Stimulated activated effector memory CD8-positive, alpha-beta T cell treated with anti-CD3 and anti-CD28 coated beads, Interleukin-12 subunit alpha, Interleukin-12 subunit beta, amount 100 ng/mL, for 72 hours (primary cell): Measurements from ENCODE around the gene OVCA2.

Experiments
- ATAC-seq: fragments of 150-1000 bp; cut with Tn5 transposase; 2 replicates; pipeline ENCODE4 v1.10.0; 2021
- DNase-seq, 2 donors: peaks; one replicate each; pipeline ENCODE4 v3.0.0; 2021 to 2022; ENCODE audit warnings: low spot score in 2 of 2
- H3K27ac Mint-ChIP-seq: one replicate; pipeline ENCODE4 v1.8.0; 2022; ENCODE audit warnings: mild to moderate bottlenecking, mixed read lengths
- H3K36me3 Mint-ChIP-seq: one replicate; pipeline ENCODE4 v1.8.0; 2022; ENCODE audit warnings: mild to moderate bottlenecking, mixed read lengths
- H3K4me1 Mint-ChIP-seq: one replicate; pipeline ENCODE4 v1.8.0; 2022; ENCODE audit warnings: mixed read lengths
- H3K4me3 Mint-ChIP-seq: one replicate; pipeline ENCODE4 v1.8.0; 2022; ENCODE audit warnings: mild to moderate bottlenecking, mixed read lengths
- H3K9me3 Mint-ChIP-seq: one replicate; pipeline ENCODE4 v1.8.0; 2022; ENCODE audit warnings: mixed read lengths

The OVCA2 gene

DNA sequence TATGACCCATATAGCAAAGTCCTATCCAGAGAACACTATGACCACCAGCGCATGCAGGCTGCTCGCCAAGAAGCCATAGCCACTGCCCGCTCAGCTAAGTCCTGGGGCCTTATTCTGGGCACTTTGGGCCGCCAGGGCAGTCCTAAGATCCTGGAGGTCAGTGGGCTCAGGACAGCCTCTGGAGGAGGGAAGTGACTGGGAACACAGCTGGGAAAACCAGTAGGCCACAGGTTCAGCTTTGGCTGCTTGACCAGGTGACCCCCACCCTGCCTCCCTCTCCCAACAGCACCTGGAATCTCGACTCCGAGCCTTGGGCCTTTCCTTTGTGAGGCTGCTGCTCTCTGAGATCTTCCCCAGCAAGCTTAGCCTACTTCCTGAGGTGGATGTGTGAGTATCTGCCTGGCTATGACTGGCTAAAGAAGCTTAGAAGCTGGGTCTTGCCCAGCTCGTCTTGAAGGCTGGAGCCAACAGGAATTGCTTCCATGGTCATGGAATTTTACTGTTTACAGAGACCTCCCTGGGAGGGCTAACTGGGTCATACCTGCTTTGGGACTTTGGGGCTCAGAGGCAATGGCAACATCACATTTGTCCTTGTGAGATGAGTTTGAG lies 1.5 kb upstream of the OVCA2 start:
- no peak overlapping the region for H3K27ac Mint-ChIP-seq
- H3K9me3 Mint-ChIP-seq: no peaks in the 10 kb centered on the region
- peaks cover 29% of the 10 kb centered on the region for H3K4me1 Mint-ChIP-seq
- DNase-seq (no peak), ATAC-seq (no peak)
- peaks cover 79% of the 10 kb centered on the region for H3K36me3 Mint-ChIP-seq
- peak overlapping the region; percentile 96 for H3K4me3 Mint-ChIP-seq

DNA sequence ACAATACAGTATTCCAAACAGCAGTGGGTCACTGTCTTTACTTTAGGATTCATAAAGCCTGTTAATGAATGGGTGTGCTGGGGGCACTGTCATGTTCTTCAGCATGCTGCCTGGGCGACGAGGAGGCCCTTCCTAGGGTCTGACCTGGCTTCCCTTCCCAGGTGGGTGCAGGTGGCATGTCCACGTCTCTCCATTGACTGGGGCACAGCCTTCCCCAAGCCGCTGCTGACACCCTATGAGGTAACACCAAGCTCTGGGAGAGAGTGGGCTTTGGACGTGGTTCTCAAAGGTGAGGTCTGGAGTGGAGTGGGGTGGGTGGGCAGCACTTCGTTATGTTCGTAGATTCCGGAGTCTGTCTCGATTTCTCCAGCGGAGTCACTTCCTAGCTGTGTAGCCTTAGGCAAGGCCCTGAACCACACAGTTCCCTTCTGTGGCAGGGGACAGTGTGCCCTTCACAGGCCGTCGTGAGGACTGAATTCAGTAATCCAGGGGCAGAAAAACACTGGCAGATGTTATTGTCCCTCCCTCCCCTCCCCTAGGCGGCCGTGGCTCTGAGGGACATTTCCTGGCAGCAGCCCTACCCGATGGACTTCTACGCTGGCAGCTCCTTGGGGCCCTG lies 771 bp upstream of the OVCA2 start:
- ATAC-seq (no peak), DNase-seq (no peak)
- Mint-ChIP-seq H3K9me3 (no peaks in the 10 kb centered on the region), H3K27ac (peak overlapping the region; percentile 97), H3K4me3 (peak overlapping the region; percentile 96), H3K4me1 (peaks cover 29% of the 10 kb centered on the region), H3K36me3 (peaks cover 80% of the 10 kb centered on the region)

DNA sequence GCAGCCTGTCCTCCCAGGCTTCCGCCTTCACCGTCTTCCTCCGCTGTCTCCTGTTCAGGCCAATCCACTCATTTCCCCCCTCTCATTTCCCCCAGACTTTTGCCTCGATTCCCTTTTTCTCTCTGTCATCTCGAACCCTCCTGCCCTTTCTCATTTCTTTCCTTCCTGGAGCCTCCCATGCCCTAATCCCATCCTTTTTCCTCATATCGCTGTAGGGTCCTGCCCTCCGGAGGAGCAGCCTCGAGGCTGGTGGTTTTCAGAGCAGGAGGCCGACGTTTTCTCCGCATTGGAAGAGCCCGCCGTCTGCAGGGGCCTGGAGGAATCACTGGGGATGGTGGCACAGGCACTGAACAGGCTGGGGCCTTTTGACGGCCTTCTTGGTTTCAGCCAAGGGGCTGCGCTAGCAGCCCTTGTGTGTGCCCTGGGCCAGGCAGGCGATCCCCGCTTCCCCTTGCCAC lies 597 bp downstream of the OVCA2 start:
- H3K27ac Mint-ChIP-seq: peak overlapping the region; percentile 97
- H3K36me3 Mint-ChIP-seq: peaks cover 69% of the 10 kb centered on the region
- no peak for ATAC-seq
- H3K4me1 Mint-ChIP-seq: peaks cover 29% of the 10 kb centered on the region
- no peaks in the 10 kb centered on the region for H3K9me3 Mint-ChIP-seq
- H3K4me3 Mint-ChIP-seq: peak overlapping the region; percentile 96
- no peak for DNase-seq

DNA sequence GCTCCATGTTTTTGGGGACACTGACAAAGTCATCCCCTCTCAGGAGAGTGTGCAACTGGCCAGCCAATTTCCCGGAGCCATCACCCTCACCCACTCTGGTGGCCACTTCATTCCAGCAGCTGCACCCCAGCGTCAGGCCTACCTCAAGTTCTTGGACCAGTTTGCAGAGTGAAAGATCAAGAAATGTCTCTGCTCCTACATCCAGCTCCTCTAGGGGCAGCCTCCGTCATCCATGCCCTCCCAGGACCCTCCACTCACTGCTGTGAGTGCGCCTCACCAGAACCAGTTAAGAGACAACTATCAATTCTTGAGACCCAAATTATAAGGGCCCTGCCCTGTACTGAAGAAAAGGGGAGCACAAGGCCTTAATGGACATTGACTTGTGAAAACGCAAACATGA lies 1.1 kb downstream of the OVCA2 start:
- peak overlapping the region; percentile 96 for H3K4me3 Mint-ChIP-seq
- H3K9me3 Mint-ChIP-seq: no peaks in the 10 kb centered on the region
- peak overlapping the region; percentile 97 for H3K27ac Mint-ChIP-seq
- DNase-seq (no peak), ATAC-seq (no peak)
- peaks cover 30% of the 10 kb centered on the region for H3K4me1 Mint-ChIP-seq
- H3K36me3 Mint-ChIP-seq: peaks cover 63% of the 10 kb centered on the region

DNA sequence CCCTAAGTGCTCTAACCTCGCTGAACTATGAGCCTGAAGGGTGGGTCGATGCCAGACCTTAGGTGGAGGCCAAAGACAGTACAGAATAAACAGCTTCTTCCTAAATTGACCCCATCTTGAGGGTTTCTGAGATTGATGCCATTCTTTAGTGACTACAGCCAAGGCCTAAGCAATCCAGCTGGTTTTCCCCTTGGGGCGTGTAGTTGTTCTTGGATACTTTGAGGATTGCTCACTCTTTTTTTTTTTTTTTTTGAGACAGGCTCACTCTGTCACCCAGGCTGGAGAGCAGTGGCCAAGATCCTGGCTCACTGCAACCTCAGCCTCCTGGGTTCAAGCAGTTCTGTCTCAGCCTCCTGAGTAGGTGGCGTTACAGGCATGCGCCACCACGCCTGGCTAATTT lies 2.0 kb downstream of the OVCA2 start:
- Mint-ChIP-seq H3K27ac (peak overlapping the region; percentile 97), H3K4me3 (peak overlapping the region; percentile 96), H3K36me3 (peaks cover 55% of the 10 kb centered on the region), H3K4me1 (peaks cover 35% of the 10 kb centered on the region), H3K9me3 (no peaks in the 10 kb centered on the region)
- DNase-seq (no peak), ATAC-seq (no peak)

DNA sequence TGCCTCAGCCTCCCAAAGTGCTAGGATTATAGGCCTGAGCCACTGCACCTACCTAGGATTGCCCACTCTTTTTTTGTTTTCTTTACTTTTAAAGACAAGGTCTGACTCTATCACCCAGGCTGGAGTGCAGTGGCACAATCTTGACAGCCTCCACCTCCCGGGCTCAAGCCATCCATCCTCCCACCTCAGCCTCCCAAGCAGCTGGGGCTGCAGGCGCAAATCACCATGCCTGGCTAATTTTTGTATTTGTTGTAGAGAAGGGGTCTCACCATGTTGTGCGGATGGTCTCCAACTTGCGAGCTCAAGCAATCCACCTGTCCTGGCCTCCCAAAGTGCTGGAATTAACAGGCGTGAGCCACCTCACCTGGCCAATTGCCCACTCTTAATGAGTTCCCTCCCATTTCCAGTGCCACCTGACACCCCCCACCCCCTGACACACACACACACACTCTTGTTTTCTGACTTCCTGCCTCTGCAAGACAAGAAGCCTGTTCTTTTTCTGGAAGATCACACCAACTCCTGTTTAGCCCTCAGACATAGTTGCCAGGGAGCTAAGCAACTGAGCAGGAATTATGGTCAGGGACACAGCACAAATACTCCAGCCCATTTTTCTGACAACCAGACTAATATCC lies 2.6 kb downstream of the OVCA2 start:
- ATAC-seq: no peak
- Mint-ChIP-seq H3K27ac (peak overlapping the region; percentile 97), H3K4me3 (no peak overlapping the region)

DNA sequence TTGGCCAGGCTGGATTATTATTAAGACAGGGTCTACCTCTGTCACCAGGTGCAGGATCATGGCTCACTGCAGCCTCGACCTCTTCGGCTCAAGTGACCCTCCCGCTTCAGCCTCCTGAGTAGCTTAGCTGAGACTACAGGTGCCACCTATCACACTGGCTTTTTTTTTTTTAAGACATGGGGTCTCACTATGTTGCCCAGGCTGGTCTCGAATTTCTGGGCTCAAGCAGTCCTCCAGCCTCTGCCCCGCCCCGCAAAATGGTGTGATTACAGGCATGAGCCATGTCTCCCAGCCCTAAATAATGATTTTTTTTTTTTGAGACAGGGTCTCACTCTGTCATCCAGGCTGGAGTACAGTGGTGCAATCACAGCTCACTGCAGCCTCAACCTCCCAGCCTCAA lies 5.8 kb downstream of the OVCA2 start:
- H3K4me3 Mint-ChIP-seq: no peak overlapping the region
- no peaks in the 10 kb centered on the region for H3K9me3 Mint-ChIP-seq
- H3K4me1 Mint-ChIP-seq: peaks cover 41% of the 10 kb centered on the region
- H3K27ac Mint-ChIP-seq: no peak overlapping the region
- DNase-seq (no peak), ATAC-seq (no peak)
- H3K36me3 Mint-ChIP-seq: peaks cover 36% of the 10 kb centered on the region

More for the DNA sequence above, 2.6 kb downstream of the OVCA2 start:
- Mint-ChIP-seq H3K4me1 (peaks cover 41% of the 10 kb centered on the region), H3K36me3 (peaks cover 53% of the 10 kb centered on the region), H3K9me3 (no peaks in the 10 kb centered on the region)
- DNase-seq: no peak

DNA sequence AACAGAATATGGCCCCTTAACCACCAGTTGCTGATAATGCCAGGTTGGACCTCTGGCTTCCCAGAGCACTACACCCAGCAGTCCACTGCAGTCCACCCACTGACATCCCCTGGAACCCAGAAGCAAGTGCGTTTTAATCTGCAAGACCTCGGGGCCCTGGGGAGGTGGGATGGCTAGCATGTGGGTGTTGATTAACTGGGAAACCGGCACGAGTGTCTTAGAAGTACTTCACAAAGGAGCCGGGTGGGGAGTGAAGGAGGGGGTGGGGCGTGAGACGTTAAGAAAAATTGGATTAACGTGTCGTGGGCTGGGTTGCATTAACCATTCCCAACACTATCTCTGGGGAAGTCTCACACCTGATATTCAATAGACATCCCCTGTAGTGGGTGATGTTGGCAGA lies 7.0 kb downstream of the OVCA2 start:
- Mint-ChIP-seq H3K4me1 (peaks cover 38% of the 10 kb centered on the region), H3K36me3 (peaks cover 34% of the 10 kb centered on the region), H3K27ac (peak overlapping the region; percentile 74), H3K9me3 (no peaks in the 10 kb centered on the region), H3K4me3 (peak overlapping the region; percentile 64)
- no peak for ATAC-seq
- no peak for DNase-seq

DNA sequence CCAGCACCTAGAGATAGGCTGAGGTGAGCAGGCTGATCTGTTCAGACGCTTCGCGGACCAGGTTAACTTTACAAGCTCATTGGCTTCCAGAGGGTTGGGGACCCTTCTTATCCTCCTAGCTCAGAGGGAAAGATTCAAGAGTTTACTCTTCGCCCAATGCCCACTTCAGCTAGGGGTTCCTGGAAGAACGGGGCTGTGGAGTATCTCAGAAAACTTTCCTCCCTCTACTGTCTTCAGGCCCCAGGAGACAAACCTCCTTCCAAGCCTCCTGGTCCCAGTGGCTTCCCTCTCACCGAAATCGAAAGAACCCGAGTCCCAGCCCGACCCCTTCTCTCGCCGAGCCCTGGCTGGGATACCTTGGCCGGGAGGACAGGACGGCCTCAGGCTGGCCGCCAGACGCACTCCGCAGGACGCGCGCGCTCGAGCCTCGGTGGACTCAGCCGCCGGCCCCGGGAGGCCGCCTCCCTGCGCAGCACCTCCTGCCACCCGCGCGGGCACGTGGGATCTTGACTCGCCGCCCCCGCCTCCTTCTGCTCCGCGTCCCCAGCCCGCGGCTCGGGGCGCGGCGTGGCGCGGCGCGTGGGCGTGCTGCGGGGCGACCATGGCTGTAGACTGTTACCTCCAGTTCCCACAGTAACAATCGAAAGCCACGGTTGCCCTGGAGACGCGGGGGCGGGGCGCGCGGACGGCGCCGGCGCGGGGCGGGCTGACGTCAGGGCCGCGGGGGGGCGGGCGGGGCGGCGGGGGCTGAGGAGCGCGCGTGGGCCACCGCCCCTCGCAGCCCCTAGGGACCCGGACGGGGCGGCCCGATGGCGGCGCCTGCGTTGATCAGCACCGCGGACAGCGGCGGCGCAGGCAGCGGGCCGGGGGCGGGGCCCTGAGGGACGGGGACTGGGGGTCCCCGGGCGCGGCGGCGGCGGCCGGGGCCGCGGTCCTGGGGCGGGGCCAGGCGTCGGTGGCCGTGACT lies 7.8 kb downstream of the OVCA2 start:
- peak overlapping the region; percentile 74 for H3K27ac Mint-ChIP-seq

DNA sequence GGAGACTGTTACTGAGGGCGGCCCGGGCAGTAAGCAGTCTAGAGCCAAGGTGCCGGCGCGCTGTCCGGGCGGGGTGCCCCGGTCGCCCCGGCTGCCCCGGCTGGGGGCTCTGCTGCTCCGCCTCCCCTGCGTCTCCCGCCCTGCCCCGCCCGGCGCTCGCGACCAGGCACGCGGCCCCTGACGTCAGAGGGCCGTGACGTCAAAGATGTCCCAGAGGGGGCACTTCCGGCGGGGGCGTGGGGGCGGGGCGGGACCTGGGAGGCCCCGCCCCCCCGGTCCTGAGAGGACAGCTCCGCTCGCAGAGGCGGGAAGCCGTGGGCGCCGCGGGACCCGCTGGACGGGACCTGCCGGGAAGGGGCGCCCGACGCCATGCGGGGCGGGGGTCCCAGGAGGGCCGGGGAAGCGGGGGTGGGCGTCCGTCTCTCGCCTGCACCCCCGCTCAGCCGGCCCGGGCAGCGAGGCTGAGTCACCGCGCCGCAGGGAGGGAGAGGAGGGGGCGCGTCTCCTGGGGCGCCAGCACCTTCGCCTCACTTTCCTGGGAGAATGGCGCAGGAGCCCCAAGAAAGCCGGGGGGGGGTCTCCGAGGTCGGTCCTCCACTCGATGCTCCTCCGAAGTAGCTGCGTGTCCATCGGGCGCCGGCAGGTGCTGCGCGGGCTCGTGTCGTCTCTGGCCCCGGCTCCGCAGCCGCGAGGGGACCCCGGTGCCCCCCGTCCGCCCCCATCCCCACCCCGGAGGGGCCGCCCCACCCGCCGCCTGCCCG lies 8.7 kb downstream of the OVCA2 start:
- ATAC-seq: peak; percentile 27
- no peaks in the 10 kb centered on the region for H3K9me3 Mint-ChIP-seq
- no peak overlapping the region for H3K27ac Mint-ChIP-seq
- peak overlapping the region; percentile 64 for H3K4me3 Mint-ChIP-seq
- peak; percentile 68 to 83 for DNase-seq
- peaks cover 36% of the 10 kb centered on the region for H3K4me1 Mint-ChIP-seq
- H3K36me3 Mint-ChIP-seq: peaks cover 28% of the 10 kb centered on the region

More for the DNA sequence above, 7.8 kb downstream of the OVCA2 start:
- DNase-seq (peak; percentile 90 to 97), ATAC-seq (peak; percentile 63)
- H3K36me3 Mint-ChIP-seq: peaks cover 34% of the 10 kb centered on the region
- peak overlapping the region; percentile 64 for H3K4me3 Mint-ChIP-seq
- no peaks in the 10 kb centered on the region for H3K9me3 Mint-ChIP-seq
- peaks cover 38% of the 10 kb centered on the region for H3K4me1 Mint-ChIP-seq

DNA sequence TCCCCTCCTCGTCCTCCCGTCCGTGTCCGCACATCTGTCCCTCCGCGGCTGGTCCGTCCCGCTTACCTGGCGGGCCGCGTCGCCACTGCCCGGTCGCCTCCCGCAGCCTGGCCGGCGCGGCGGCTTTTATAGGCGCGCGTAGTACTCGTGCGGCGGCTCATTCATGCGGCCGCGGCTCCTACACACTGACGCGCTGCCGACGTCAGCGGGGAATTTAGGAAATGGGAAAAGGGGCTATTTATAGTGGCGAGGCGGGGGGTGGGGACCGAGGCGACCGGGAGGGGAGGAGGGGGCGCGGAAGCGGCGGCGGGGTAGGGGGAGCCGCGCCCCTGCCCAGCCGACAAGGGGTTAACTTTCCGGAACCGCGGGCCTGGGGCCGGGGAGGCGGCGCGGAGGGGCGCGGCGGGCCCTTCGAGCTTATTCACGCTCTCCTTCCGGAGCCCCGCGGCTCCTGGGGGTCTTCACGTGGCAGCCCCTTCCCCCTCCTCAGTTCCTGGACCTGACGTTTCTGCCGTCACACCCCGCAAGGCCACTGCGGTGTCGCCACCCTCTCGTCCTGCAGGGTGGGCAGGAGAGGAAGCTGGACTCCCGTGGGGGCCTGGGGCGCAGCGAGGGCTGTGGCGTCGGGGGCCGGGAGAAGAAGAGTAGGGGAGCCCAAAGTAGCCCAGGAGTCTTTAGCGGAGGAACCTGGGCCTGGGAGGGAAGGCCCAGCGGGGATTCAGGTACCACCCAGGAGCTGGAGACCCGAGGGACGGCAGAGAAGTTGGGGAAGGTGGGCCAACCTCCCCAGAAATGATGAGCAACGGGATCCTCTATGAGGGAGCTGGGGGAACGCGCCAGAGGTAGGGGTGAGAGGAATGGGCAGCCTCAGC lies 9.5 kb downstream of the OVCA2 start:
- Mint-ChIP-seq H3K36me3 (peaks cover 28% of the 10 kb centered on the region), H3K4me3 (peak overlapping the region; percentile 43), H3K27ac (peak overlapping the region; percentile 72), H3K4me1 (peaks cover 36% of the 10 kb centered on the region), H3K9me3 (no peaks in the 10 kb centered on the region)
- ATAC-seq: no peak
- no peak for DNase-seq

DNA sequence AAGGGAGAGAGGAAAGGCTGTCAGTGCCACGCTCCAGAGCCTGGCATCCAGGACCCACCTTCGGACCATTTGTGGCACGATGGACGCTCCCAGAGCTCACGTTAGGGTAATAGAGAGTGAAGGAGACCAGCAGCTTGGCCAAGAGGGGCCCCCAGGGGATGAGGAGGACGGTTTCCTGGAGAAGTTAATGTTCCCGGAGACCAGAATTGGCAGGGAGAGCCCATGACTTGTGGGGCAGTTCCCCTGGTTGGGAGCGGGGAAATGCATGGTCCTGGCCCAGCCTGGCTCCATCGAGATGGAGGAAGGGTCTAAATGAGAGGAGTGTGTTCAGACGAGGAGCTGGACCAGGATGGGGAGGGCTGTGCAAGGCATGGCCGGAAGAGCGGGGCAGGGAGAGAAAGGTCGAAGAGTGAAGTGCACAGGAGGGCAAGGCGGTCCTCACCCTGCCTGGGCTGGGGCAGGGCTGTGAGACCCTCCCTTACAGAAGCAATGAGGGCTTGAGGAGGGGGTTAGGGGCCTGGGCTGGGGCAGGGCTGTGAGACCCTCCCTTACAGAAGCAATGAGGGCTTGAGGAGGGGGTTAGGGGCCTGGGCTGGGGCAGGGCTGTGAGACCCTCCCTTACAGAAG lies 10.2 kb downstream of the OVCA2 start:
- ATAC-seq: no peak
- H3K4me1 Mint-ChIP-seq: peaks cover 36% of the 10 kb centered on the region
- H3K9me3 Mint-ChIP-seq: no peaks in the 10 kb centered on the region
- H3K36me3 Mint-ChIP-seq: peaks cover 34% of the 10 kb centered on the region
- H3K4me3 Mint-ChIP-seq: peak overlapping the region; percentile 43
- H3K27ac Mint-ChIP-seq: peak overlapping the region; percentile 72
- no peak for DNase-seq
